ENCODE data around the gene C2orf68. TPM values are rescaled to one million over a fixed set of nuclear protein-coding genes. Genes with fewer than 3 reads are reported as not detected.

C2orf68 gene
- total and polyA plus RNA-seq, 2 of the 13 experiments (the other 11 are each of a cell fraction or from before 2014, with no cell fraction given): 47.1 to 77.4 TPM

- TF ChIP-seq E2F1 (CRISPR knock-in tag; IDR thresholded peaks at IDR 0.05) (no peak), ARNT2 (CRISPR knock-in tag; IDR thresholded peaks at IDR 0.05; ENCODE audit: low read depth) (peak; percentile 96), NFE2L2 (IDR thresholded peaks at IDR 0.05; ENCODE audit: low read length) (no peak), ZNF207 (IDR thresholded peaks at IDR 0.05; ENCODE audit: borderline replicate concordance) (no peak), ARNT (IDR thresholded peaks at IDR 0.05) (no peak), ZBTB4 (CRISPR knock-in tag; IDR thresholded peaks at IDR 0.05; ENCODE audit: borderline replicate concordance) (peak; percentile 66; the same call in 1 of the 2 replicates), ZNF576 (CRISPR knock-in tag; IDR thresholded peaks at IDR 0.05) (peak; percentile 80; the same call in 1 of the 2 replicates), HNF4G (IDR thresholded peaks at IDR 0.05; ENCODE audit: borderline replicate concordance, low read depth, low read length) (peak; percentile 63; the same call in 1 of the 2 replicates), HNF4G (CRISPR knock-in tag; IDR thresholded peaks at IDR 0.05; ENCODE audit: borderline replicate concordance, low read depth) (peak; percentile 52; the same call in 1 of the 2 replicates), RXRB (CRISPR knock-in tag; IDR thresholded peaks at IDR 0.05; ENCODE audit: borderline replicate concordance) (peak; percentile 8; the same call in 1 of the 2 replicates), BRF2 (CRISPR knock-in tag; IDR thresholded peaks at IDR 0.05) (peak; percentile 91), PAXIP1 (CRISPR knock-in tag; conservative IDR thresholded peaks at IDR 0.05) (no peak), ZNF75D (CRISPR knock-in tag; IDR thresholded peaks at IDR 0.05; ENCODE audit: borderline replicate concordance) (no peak), GFI1 (CRISPR knock-in tag; IDR thresholded peaks at IDR 0.05; ENCODE audit: borderline replicate concordance) (no peak; the same call in 1 of the 2 replicates), ELK4 (CRISPR knock-in tag; IDR thresholded peaks at IDR 0.05; ENCODE audit: borderline replicate concordance) (no peak), PAWR (CRISPR knock-in tag; IDR thresholded peaks at IDR 0.05; ENCODE audit: borderline replicate concordance) (no peak), KDM4B (CRISPR knock-in tag; IDR thresholded peaks at IDR 0.05) (no peak)
Observed at GRCh38 chr2:85602476-85603234, 9.2 kb downstream of the C2orf68 start, which contains the start of gene TMEM150A (continued).
